Choroid plexus epithelial cell (primary cell): ENCODE data around the gene PCDHGC4.

Source experiments
- DNase-seq: peaks from one replicate; pipeline ENCODE4 v3.0.0-alpha.2; 2010; ENCODE audit warnings: low read depth
- H3K4me3 ChIP-seq: 2 replicates; pipeline ENCODE4 v1.5.1; 2011; ENCODE audit warnings: low read depth, mild to moderate bottlenecking, control low read depth, low read length, moderate library complexity
- TF ChIP-seq, protein P1 (sequence below): conservative IDR thresholded peaks from 2 replicates; pipeline ENCODE4 v1.5.1; 2011; ENCODE audit warnings: low read depth, mild to moderate bottlenecking, control low read depth, inconsistent platforms, low read length, moderate library complexity

The PCDHGC4 gene

DNA sequence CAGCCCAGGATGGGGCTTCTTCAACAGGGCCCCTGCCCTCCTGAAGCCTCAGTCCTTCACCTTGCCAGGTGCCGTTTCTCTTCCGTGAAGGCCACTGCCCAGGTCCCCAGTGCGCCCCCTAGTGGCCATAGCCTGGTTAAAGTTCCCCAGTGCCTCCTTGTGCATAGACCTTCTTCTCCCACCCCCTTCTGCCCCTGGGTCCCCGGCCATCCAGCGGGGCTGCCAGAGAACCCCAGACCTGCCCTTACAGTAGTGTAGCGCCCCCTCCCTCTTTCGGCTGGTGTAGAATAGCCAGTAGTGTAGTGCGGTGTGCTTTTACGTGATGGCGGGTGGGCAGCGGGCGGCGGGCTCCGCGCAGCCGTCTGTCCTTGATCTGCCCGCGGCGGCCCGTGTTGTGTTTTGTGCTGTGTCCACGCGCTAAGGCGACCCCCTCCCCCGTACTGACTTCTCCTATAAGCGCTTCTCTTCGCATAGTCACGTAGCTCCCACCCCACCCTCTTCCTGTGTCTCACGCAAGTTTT lies 27.6 kb downstream of the PCDHGC4 start:
- H3K4me3 ChIP-seq: peak overlapping the region; percentile 61
- peak; percentile 81 for DNase-seq
- TF ChIP-seq, protein P1, sequence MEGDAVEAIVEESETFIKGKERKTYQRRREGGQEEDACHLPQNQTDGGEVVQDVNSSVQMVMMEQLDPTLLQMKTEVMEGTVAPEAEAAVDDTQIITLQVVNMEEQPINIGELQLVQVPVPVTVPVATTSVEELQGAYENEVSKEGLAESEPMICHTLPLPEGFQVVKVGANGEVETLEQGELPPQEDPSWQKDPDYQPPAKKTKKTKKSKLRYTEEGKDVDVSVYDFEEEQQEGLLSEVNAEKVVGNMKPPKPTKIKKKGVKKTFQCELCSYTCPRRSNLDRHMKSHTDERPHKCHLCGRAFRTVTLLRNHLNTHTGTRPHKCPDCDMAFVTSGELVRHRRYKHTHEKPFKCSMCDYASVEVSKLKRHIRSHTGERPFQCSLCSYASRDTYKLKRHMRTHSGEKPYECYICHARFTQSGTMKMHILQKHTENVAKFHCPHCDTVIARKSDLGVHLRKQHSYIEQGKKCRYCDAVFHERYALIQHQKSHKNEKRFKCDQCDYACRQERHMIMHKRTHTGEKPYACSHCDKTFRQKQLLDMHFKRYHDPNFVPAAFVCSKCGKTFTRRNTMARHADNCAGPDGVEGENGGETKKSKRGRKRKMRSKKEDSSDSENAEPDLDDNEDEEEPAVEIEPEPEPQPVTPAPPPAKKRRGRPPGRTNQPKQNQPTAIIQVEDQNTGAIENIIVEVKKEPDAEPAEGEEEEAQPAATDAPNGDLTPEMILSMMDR: peak; percentile 87

DNA sequence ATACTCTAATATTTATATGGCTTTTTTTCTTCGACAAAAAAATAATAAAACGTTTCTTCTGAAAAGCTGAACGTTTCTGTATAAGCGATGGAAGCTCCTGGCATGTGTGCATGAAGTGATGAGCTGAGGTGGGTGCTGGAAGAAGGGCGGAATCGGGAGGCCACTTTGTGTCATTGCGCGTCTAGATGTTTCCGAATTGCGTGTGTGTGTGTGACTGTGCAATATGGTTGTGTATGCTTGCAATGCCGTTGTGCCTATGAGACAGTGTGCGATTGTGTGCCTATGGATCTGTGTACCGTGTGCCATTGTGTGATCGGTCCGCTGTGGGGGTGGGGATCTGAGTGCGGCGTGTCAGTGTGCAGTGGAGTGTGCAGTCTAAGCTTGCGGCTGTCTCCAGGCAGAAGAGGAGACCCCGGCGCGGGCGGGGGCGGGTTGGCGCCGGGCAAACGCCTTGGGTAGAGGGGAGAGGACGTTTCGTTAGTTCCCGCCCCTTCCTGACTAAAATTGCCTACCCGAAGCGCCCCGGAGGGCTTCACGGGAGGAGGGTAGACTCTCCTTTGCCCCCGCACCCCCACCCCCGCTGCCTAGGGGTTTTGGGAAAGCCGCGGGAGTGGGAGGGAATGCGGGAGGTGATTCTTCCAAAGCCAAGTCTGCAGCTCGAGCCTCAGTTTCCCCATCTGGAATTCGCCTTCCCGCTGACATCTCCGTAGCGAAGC lies 28.2 kb downstream of the PCDHGC4 start:
- DNase-seq: peak; percentile 64
- TF ChIP-seq, protein P1: no peak
- H3K4me3 ChIP-seq: peak overlapping the region; percentile 61

DNA sequence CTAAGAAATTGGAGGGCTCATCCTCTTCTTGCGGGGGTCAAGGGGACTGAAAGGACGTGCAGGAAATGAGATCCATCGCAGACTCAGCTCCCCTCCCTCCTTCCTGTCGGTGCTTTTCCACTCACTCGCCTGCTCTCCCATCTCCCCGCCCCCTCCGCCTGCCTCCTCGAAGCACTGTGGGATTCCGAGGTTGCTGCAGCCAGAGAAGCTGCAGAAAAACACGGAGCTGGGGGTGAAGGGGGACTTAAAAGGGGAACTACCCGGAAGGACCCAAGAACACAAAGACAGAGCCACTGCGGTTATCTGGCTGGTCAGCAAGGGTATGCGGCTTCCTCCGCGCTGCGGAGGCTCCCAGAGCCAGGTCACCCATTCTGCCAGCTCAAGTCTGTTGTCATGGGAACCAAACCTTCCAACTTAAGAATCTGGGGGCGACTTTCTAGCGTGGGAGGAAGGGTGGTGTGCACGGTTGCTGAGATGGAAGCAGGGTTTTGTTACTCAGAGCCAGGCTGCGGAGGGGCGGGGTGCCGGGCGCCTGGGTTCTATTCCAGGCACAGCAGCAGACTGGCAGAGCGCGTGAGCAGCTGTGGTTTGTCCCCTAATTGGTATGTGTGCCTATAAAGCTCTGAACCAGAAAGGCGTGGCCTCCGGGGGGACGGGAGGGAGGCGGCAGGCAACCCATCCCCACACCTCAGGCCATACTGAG lies 28.9 kb downstream of the PCDHGC4 start:
- peak overlapping the region; percentile 61 for H3K4me3 ChIP-seq
- TF ChIP-seq, protein P1: no peak
- DNase-seq: peak; percentile 90

DNA sequence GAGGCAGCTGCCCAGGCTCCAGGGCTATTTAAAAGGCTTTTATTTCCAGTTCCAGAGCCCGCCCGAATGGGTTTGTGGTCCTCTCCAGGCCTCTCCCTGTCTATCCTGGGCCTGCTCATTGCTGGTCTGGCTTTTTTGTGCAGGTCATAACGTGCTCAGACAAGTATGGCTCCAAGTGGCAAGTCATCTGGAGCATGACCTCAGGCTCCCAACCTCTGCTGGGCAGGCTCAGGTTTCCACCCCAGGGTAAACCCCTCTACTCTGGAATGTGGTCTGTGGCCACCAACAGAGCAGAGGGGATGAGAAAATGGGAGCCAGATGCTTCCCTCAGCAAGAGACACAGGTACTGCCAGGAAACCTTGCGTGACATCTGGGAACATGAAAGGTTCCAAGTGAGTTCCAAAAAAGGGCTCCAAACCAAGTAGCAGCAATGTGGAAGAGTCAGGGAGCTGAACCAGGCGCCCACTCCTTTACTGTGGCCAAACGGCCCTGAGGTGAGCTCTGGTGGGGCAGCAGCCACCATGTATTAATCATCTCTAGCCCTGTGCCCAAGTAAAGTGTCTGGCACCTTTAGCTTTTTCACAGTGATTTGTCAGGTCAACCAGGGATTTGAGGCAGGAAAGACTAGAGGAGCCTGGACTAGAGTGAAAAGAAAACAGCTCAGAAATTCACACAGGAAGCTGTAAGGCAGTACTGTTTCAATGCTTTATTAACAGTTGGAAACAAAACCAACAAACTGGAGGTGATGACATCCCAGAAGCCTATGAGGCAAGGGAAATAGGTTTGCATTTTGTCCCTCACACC lies 29.7 kb downstream of the PCDHGC4 start:
- TF ChIP-seq, protein P1: no peak
- DNase-seq: peak; percentile 70
- peak overlapping the region; percentile 61 for H3K4me3 ChIP-seq

DNA sequence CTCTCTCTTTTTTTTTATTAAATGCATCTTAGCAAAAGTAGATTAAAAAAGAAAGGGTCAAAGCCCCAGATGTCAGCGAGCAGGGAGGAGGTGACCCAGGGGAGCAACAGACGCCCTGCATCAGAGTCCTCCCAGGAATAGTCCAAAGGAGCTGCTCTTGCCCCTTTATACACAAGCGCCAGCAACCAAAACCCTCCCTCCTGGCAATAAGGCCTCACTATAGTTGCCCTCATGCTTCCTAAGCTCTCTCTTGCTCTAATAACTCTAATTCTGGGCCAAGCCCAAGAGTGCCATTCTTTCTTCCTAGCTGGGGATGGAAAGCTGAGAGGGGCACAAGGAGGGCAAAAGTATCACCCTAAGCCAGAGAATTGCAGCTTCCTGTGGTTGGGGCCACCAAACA lies 30.3 kb downstream of the PCDHGC4 start:
- no peak overlapping the region for H3K4me3 ChIP-seq
- TF ChIP-seq, protein P1: no peak
- DNase-seq: no peak

DNA sequence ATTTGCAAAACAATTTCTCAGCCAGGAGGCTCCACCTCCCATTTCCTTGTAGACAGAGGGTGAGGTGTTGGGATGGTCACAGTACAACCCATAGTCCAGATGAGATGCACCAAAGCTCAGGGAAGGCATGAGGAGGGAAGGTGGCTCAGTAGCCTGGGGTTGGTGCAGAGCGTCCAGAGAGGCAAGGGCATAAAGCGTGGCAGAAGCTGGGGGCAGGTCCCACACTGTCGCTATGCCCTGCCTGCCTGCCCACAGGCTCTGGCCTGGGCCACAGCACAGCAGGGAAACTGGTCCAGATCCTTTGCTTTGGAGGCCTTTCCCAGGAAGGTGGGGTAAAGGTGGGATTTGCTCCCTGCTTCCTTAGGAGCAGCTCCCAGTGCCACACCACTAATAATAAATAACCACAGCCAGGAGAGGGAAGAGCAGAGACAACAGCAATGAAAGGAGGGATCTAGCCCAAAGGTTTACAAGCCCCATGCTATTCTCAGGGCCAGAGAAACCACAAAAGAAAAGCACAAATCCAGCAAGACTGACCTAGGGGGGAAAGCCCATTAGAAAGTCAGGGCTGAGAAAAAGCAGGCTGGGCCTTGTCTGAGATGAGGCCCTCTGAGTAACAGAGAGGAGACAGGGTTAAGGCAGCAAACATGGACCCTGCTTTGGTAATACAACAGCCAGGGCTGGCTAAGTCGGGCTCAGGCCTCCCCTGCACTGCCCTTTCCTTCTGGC lies 31.3 kb downstream of the PCDHGC4 start:
- DNase-seq: no peak
- no peak overlapping the region for H3K4me3 ChIP-seq
- TF ChIP-seq, protein P1: no peak
